NCI-H2196 (cell line): ENCODE results near the gene C19orf25.

Experiments
- DNase-seq: peaks from one replicate; lab custom pipeline; 2025; ENCODE audit not compliant: unreplicated experiment; lab: John Stamatoyannopoulos, UW

C19orf25 gene

DNA sequence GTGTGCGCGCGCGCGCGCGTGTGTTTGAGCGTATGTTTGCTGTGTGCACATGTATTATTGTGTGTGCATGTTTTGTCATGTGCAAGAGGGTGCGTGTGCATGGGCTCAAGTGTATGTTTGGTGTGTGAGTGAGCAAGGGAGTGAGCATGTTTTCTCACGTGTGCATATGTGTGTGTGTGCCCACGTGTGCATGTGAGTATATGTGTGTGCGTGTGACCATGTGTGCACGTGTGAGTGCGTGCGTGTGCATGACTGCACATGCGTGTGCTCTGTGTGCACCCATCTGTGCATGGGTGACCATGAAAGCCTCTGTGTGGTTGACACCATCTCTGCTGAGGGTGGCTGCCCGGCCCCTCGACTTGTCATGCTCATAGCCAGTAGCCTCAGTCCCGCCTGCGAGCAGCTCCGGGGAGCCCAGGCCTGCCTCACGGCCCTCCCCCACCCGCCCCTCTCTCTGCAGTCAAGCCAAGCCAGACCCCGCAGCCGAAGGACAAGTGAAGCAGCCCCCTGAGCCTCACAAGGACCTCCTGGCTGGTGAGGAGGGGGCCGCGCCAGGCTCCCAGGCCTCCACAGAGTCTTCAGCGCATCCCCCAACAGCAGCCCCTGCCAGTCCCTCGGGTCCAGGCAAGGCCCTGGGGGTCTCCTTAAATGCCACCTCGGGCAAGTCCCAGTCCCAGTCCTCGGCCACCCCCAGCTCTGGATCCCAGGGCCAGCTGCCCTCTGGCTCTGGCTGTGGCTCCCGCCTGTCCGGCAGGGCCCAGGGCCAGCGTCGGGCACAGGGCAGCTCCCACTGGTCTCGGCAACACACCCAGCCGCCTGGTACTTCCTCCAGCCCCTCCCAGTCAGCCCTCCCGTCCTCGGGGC, 17.9 kb upstream of the C19orf25 start:
- DNase-seq = no peak

DNA sequence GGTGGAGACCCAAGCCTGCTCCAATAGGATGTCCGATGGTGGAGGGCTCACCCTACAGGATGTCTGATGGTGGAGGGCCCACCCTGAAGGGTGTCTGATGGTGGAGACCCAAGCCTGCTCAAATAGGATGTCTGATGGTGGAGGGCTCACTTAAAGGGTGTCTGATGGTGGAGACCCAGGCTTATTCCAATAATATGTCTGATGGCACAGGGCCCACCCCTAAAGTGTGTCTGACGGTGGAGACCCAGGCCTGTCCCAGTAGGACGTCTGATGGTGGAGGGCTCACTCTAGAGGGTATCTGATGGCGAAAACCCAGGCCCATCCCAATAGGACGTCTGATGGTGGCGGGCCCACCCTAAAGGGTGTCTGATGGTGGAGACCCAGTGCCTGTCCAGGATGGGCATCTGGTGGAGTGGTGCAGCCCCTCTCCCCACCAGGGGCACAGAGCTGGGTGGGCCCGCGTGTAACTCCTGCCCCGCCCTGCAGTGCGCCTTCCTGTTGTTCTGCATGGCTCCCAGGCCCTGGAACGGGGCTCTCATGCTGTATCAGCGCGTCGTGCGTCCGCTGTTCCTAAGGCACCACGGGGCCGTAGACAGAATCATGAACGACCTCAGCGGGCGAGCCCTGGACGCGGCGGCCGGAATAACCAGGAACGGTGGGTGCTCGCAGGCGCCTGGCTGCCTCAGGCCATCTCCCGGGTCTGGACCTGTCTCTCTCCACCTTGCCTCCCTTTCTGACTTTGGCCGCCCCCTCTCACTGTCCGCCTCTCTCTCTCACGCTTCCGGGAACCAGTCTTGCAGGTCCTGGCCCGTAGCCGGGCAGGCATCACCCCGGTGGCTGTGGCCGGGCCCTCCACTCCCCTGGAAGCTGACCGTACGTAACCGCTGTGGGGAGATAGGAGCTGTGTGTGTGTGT, 17.0 kb upstream of the C19orf25 start:
- no peak for DNase-seq

DNA sequence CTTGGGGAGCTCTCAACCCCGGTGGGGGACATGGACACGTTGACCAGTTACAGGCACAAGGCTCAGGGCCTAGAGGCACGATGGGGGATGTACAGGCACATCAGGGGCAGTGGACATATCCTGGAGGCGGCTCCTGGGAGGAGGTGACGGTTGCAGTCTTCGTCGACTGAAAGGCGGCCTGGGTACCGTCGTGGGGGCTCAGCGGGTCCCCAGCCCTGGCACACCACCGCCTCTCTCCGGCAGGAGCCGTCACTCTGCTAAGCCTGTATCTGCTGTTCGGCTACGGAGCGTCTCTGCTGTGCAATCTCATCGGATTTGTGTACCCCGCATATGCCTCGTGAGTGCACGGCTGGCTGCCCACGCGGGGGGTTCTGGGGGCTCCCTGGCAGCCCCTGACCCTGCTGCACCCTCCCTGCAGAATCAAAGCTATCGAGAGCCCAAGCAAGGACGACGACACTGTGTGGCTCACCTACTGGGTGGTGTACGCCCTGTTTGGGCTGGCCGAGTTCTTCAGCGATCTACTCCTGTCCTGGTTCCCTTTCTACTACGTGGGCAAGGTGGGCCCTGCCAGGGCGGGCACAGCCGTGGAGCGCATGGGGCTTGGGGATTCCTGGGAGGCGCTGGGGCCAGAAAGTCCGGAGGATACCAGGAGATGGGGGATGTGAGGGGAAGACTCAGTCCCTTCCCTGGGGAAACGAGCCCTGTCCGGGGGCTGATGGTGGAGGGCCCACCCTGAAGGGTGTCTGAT, 16.2 kb upstream of the C19orf25 start:
- DNase-seq = no peak

DNA sequence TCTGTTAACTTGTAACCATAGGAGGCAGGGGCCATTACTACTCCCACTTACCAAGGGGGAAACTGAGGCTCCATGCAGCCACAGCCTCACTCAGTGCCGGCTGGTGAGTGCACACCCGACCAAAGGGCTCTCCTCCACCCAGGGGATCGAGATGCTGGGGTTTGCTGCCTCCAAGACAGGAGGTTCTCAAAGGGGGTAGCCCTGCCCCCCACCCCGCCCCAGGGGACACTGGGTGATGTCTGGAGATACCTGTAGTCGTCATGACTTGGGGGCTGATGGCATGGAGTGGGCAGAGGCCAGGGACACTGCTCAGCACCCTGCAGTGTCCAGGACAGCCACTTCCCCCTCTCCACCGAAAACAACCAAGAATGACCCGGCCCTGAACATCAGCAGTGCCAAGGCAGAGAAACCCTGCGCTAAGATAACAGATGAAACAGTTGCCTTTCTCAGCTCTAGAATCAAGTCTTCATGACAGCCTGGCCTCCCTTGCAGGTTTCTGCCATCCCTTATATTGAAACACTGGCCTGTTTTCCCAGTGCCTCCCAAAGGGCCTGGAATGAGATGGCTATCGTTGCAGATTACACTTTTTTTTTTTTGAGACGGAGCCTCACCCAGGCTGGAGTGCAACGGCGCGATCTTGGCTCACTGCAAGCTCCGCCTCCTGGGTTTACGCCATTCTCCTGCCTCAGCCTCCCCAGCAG, 15.2 kb upstream of the C19orf25 start:
- no peak for DNase-seq

DNA sequence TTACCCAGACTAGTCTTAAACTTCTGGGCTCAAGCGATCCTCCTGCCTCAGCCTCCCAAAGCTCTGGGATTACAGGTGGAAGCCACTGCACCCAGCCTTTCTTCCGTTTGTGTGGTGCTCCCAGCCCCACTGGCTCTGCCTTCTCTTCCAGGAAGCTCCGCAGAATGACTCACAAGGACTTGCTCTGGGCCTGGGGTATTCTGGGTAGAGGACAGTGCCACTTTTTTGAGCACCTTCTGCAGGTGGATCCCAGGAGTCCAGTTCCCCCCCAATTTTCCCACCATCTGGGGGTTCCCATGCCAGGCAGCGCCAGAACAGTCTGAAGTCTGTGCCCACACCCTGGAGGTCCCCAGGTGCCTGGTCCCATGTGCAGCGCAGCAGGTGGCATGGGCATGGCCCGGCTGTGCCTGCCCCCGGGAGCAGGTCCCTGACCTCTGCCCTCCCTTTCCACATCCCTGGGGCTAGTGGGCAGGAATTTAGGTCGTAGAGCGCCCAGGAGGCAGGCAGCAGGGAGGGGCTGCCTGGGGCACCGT, 13.5 kb upstream of the C19orf25 start:
- DNase-seq = no peak

DNA sequence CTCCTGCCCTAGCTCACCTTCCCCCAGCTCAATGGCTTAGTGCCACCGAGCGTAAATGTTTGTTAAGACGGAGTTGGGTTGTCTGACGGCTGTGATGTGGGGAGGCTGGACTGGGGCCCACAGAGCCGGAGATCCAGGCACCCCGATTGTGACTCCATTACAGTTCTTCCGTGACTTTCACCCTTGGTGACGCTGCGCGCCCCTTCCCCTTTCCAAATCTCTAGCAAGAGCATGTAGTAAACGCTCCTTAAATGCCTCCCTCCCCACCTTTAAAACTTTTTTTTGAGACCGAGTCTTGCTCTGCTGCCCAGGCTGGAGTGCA, 12.8 kb upstream of the C19orf25 start:
- DNase-seq = no peak

DNA sequence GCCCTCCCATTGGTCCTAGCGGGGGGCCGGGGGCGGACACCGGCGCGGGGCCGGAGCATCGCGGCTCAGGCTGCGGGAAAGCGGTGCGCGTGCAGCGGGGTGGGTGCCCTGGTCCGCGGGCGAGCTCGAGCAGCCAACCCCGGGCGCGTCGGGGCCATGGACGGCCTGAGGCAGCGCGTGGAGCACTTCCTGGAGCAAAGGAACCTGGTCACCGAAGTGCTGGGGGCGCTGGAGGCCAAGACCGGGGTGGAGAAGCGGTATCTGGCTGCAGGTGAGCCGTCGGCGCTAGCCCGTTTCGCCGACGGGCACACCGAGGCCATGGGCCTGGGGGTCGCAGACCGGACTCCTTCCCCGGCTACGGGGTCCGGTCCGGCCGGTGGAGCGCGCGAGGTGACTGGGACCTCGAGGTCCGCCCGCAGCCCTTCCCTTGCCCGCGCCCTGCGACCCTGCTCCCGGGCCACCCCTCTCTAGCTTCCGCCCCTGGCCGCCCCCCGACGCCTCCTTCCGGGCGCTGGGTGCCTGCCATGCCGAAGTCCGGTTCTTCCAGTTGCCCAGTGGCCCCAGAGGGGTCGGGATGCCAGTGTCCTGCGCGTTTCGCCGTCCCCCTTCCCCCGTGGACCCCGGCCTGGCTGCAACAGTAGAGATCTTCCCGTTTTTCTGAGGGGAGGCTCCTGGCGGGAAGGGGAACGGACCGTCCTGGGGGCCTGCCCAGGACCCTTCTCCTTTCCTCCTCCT, 12.3 kb upstream of the C19orf25 start, which contains the start of gene REEP6:
TSS of gene REEP6 (plus strand) at position 68 of the 735 bp plus-strand sequence. CDS start at position 157, 89 bp downstream.
- DNase-seq = no peak

DNA sequence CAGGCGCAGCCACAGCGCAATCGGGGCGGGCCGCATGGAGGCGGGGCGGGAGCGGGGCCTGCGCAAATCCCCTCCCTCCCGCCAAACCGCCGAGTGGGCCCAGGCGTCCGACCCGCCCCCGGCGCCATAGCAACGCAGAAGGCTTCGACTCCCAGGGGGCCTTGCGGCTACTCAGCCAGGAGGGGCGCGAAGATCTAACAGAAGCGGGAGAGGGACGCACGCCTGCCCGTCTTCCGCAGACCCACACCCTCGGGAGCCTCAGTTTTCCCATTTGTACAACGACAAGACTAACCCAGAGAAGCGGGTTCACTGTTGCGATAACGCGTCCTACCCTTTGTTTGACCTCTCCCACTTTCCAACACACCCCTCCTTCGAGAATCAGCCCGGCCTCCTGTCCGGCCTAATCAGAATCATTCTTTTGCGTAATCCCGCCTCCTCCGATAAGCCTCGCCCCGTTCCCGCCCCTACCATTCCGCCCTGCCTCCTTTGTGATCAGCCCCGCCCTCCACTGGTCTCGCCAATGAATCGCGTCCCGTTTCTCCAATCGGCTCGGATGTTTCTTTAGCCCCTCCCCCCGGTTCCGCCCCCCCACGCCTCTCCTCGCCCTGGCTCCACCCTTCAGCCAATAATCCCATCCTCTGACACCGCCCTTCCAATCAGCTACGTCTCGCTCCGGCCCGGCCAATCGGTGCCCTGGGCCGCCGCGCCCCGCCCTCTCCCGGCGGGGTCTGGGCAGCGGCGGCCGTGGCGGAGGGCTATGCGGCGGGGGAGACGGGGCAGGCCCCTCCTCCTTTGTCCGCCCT, 11.5 kb upstream of the C19orf25 start, which contains the start of gene PCSK4:
TSS of gene PCSK4 (minus strand) at position 40 of the 803 bp plus-strand sequence. CDS start at position 36, 4 bp downstream.
- DNase-seq = peak; percentile 98

DNA sequence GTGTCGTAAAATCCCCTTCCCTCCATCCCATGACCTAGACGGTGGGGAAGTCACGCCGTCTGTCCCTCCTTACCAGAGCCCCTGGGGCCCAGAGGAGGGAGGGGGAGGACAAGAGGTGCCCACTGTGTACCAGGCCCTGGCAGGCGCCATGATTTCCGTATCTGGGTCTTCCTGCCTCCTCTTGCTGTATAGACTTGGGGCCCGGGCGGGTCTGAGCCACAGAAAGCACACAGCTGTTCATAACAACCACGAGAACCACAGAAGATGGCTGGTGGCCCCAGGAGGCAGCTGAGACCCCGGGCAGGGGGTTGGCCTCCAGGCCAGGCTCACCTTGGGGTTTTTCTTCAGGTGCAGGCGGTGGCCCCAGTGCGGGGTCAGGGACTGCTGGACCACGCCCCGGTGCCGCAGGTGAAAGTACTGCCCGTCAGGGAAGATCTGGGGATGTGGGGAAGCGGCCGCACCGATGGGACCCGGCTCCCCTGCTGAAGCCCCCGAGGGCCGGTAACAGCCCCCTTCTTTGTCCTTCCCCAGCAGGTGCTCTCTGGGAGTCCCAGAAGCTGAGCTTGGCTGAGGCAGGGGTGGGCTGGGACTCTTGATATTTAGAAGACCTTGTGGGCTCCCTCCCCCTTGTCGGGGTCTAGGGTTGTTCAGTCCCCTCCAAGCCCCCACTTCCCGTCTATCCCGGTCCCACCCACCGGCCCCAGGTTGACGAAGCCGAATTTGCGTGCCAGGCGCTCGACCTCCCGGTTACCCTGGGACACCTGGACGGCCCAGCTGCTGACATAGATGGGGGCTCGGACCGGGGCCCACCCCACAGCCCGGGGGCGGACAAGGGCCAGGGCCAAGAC, 10.7 kb upstream of the C19orf25 start:
- no peak for DNase-seq

DNA sequence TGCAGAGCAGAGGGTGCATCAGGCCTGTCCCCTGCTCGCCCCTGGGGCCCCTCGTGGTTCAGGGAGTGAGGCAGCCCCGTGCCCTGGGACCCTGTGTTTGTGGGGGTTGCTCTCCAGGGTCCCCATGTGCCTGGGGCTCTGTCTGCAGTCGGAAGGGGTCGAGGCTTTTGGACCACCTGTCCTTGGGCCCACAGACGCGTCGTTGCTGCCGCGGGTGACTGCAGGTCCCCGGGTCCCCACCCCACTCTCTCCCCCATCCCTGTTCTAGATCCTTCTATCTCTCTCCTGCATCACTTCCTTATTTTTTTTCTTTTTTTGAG, 9.2 kb upstream of the C19orf25 start:
- no peak for DNase-seq

DNA sequence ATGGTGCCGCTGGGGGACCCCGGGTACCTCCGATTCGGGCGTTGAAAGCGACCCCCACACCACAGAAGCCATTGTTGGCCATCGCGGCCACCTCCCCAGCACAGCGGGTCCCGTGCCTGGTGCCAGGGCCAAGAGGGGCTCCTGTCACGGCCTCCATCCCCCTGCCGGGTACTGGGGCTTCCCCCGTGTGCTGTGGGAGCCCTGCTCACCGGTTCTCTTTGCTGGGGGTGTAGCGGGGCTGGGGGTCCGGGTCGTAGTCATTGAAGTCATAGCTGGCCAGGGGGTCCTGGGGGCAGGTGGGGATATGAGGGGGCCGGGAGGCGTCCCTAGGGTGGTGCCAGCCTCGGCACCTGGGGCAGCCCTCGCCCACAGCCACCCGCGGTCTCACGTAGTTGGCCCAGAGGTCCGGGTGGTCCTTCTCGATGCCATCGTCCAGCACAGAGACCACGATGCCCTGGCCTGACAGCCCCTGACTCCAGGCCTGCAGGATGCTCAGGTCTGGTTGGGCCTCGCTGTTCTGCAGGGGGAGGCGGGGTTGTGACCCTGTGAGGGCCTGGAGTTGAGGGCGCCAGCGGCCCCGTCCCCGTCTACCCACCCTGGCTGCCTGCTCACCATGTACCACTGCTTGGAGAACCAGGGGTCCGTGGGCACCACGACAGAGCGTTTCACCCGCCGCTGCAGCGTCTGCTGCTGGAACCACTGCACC, 8.7 kb upstream of the C19orf25 start:
- DNase-seq = no peak

DNA sequence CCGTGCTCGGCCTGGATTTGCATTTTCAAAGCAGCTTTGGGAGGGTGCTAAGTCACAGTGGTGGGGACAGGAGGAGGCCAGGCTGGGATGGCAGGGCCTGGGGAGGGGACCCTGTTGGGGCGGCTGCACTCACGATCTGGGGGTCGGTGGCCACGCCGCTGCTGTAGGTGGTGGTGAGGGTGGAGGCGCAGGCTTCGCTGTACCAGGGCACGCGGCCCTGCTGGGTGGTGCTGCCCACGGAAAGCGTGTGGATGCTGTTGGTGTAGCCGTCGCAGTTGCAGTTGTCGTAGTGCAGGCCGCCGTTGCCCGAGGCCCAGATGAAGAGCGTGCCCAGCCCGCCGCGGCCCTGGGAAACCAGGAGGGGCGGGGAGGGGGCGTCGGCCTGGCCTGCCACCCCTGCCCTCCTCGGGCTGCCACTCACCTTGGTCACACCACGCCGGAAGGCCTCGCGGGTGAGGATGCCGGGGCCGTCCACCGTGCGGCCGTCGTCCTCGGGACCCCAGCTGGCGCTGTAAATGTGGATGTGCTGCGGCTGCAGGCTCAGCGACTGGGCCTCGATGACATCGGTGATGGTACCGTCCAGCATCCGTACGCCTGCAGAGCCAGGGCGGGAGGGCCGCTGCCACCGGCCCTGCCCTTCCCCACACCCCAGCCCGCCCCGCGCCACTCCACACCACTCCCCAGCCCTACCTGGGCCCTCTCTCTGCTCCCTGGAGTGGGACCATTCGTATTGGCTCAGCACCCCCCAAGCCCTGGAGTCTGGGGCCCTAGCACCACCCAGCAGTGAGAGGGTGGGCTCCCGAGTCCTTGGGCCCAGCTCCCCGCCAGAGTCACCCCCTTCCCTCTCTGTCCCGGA, 7.9 kb upstream of the C19orf25 start:
- DNase-seq = no peak

DNA sequence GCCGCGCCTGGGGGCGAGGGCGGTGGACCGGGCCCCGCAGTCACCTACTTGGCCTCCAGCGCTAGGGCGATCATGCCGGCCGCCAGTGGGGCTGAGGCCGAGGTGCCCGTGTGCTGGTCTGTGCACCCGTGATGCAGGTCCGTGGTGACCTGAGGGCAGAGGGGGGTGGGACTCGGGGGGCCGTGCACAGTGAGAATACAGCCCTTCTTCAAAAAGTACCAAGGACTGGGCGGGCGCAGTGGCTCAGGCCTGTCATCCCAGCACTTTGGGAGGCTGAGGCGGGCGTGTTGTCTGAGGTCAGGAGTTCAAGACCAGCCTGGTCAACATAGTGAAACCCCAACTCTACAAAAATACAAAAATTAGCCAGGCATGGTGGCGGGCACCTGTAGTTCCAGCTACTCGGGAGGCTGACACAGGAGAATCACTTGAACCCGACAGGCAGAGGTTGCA, 5.0 kb upstream of the C19orf25 start:
- no peak for DNase-seq

DNA sequence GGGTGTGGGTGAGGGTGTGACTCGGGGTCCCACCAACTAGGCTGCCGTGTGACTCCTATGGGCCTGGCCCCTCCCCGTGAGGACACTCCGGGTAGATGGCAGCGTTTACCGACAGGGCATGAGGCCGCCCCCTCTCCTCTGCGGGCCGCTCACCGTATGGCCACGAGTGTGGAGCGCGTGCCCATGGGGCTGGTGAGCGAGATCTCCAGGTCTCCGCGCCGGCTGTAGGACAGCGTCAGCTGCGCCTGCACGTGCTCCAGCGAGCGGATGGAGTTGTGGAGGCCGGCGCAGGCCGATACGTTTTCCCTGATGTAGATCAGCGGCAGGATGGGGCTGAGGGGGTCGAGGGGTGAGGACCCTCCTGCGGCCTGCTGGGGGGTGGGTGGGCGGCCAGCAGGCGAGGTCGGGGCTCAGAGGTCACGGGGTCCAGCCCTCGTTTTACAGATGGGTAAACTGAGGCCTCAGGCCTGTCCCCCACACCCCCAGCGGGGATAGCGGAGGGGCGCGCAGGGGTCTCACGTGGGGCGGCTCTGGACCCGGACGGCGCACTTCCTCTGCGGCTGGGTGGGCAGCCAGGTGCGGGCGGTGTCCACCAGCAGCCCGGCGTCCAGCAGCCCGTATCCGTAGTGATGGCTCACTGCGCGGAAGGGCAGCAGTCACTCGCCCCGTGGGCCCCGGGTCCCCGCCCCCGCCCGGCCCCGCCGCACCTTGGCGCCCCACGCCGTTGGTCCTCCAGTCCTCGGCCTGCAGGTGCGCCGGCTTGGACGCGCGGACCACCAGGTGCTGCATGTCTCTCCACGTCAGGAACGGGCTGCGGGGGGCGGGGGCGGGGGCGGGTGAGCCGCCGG, 4.3 kb upstream of the C19orf25 start:
- DNase-seq = no peak

DNA sequence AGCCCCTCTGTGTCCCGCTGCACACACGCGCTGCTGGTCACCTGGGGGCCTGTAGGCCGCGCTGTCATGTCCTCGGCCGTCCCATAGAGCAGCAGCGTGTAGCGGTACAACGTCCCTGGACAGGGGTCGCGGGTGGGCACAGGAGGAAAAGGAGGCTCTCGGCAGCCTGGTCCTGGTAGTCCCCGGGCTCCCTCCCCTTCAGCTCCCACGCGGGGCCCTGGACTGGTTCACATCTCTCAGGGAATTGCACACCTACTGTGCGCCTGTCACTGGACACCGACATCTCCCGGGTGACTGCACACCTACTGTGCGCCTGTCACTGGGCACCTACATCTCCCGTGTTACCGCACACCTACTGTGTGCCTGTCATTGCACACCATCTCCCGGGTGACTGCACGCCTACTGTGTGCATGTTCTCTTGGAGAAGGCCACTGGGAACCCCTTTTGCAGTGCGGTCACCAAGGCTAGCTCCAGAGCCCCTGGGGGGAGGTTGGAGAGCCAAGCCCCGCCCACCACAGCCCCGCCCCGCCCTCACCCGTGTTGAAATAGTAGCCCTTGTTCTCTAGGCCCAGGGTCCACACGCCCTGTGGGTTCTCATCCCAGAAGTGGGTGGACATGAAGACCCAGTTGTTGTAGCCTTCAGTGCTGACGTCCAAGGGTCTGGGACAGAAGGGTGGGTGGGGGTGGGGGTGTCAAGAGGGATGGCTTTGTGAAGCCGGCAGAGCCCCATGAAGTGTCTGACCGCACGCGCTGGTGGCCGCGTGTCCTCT, 3.5 kb upstream of the C19orf25 start:
- no peak for DNase-seq
